MM.1S (cell line): Measurements from ENCODE around the gene HSP90AB1.

Source experiments
- DNase-seq: peaks from one replicate; pipeline ENCODE4 v3.0.0-alpha.2; 2015
- H2AFZ ChIP-seq: fragments of 300-600 bp; sonication (generic); 2 replicates; pipeline ENCODE4 v1.6.0; 2016; ENCODE audit warnings: antibody characterized with exemption, low read length
- H3F3A ChIP-seq: fragments of 300-600 bp; sonication (generic); 2 replicates; pipeline ENCODE4 v1.6.1; 2016; ENCODE audit warnings: mild to moderate bottlenecking, antibody characterized with exemption, low read length, moderate library complexity, mixed read lengths; ENCODE audit not compliant: insufficient read depth
- H3K27ac ChIP-seq: fragments of 300-600 bp; sonication (generic); 2 replicates; pipeline ENCODE4 v1.5.1; 2016; ENCODE audit warnings: mild to moderate bottlenecking, low read length
- H3K27me3 ChIP-seq: fragments of 300-600 bp; sonication (generic); replicated peaks from 2 replicates; pipeline ENCODE4 v1.6.0; 2016; ENCODE audit warnings: low read length; ENCODE audit not compliant: insufficient read depth
- H3K36me3 ChIP-seq: fragments of 300-600 bp; sonication (generic); replicated peaks from 2 replicates; pipeline ENCODE4 v1.6.1; 2016; ENCODE audit warnings: mild to moderate bottlenecking, low read length, mixed read lengths; ENCODE audit not compliant: insufficient read depth
- H3K4me1 ChIP-seq: fragments of 300-600 bp; sonication (generic); 2 replicates; pipeline ENCODE4 v1.6.1; 2016; ENCODE audit warnings: low read length, mixed read lengths
- H3K4me2 ChIP-seq: fragments of 300-600 bp; sonication (generic); 2 replicates; pipeline ENCODE4 v1.6.0; 2016; ENCODE audit warnings: low read depth, low read length
- H3K4me3 ChIP-seq: fragments of 300-600 bp; sonication (generic); 2 replicates; pipeline ENCODE4 v1.5.1; 2016; ENCODE audit warnings: low read length, mixed read lengths
- H3K79me2 ChIP-seq: fragments of 300-600 bp; sonication (generic); 2 replicates; pipeline ENCODE4 v1.6.1; 2016; ENCODE audit warnings: mixed run types, low read length, mixed read lengths
- H3K9ac ChIP-seq: fragments of 300-600 bp; sonication (generic); 2 replicates; pipeline ENCODE4 v1.6.1; 2016; ENCODE audit warnings: low read length, mixed read lengths
- H3K9me2 ChIP-seq: fragments of 300-600 bp; sonication (generic); replicated peaks from 2 replicates; pipeline ENCODE4 v1.6.1; 2016; ENCODE audit warnings: mild to moderate bottlenecking, low read length, mixed read lengths; ENCODE audit not compliant: insufficient read depth
- H3K9me3 ChIP-seq: fragments of 300-600 bp; sonication (generic); replicated peaks from 2 replicates; pipeline ENCODE4 v1.6.1; 2016; ENCODE audit warnings: mild to moderate bottlenecking, low read length, mixed read lengths; ENCODE audit not compliant: insufficient read depth
- H4K20me1 ChIP-seq: fragments of 300-600 bp; sonication (generic); 2 replicates; pipeline ENCODE4 v1.6.1; 2016; ENCODE audit warnings: mild to moderate bottlenecking, low read length, moderate library complexity, mixed read lengths; ENCODE audit not compliant: insufficient read depth
- CTCF ChIP-seq: fragments of 300-600 bp; sonication (generic); IDR thresholded peaks from 2 replicates; pipeline ENCODE4 v1.5.1; 2016; ENCODE audit warnings: antibody characterized with exemption, low read length, mixed read lengths
- EZH2 ChIP-seq: fragments of 300-600 bp; sonication (generic); optimal IDR thresholded peaks from 2 replicates; pipeline ENCODE3; 2017; ENCODE audit warnings: low read depth, mild to moderate bottlenecking, antibody characterized with exemption, low read length, mixed read lengths
- EZH2phosphoT487 ChIP-seq: fragments of 300-600 bp; sonication (generic); IDR thresholded peaks from 2 replicates; pipeline ENCODE4 v1.6.1; 2018; ENCODE audit warnings: antibody characterized with exemption, low read length

HSP90AB1 gene

DNA sequence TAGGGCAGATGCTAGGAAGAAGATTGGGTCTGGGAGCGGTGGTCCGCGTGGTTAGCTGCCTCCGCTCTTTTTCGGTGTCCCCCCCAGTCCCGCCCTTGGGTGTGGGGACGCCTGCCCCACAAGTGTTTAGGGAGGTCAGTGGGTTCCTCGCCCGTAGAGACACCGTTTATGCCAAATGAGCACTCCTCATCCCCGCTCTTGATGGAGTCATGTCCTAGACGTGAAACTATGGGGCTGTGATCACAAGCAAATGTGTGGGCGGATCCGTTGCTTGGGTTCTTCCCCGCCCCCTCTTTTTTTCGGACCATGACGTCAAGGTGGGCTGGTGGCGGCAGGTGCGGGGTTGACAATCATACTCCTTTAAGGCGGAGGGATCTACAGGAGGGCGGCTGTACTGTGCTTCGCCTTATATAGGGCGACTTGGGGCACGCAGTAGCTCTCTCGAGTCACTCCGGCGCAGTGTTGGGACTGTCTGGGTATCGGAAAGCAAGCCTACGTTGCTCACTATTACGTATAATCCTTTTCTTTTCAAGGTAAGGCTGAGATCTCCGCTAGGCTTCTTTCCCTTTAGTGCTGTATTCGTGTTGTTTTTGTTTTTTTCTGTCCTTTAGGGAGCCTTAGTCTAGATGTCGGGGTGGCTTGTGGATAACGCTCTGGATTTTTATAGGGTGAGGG, at the start of gene HSP90AB1:
TSS of gene HSP90AB1 (plus strand) at position 439 of the 675 bp plus-strand sequence. CDS start 1,529 bp downstream, outside the sequence.
- H3K27ac ChIP-seq, result peak within 1 kb of the TSS; percentile 85
- H3K4me3 ChIP-seq, result peak within 1 kb of the TSS; percentile 99
- no peaks in the 10 kb centered on the region for H3K9me3 ChIP-seq
- no peak for TF ChIP-seq EZH2phosphoT487
- no peak for TF ChIP-seq EZH2
- TF ChIP-seq CTCF, result no peak
- no peaks in the 10 kb centered on the region for H3K27me3 ChIP-seq
- peak within 1 kb of the TSS; percentile 93 for H3K4me2 ChIP-seq
- peak within 1 kb of the TSS; percentile 91 for H2AFZ ChIP-seq
- H3K36me3 ChIP-seq, result peaks cover 14% of the 10 kb centered on the region
- peak within 1 kb of the TSS; percentile 99 for H3K9ac ChIP-seq
- peaks cover 56% of the 10 kb centered on the region for H3K79me2 ChIP-seq
- peaks cover 28% of the 10 kb centered on the region for H3K4me1 ChIP-seq
- H4K20me1 ChIP-seq, result peaks cover 44% of the 10 kb centered on the region
- DNase-seq, result peak; percentile 98
- H3F3A ChIP-seq, result peaks cover 53% of the 10 kb centered on the region
- H3K9me2 ChIP-seq, result no peaks in the 10 kb centered on the region

DNA sequence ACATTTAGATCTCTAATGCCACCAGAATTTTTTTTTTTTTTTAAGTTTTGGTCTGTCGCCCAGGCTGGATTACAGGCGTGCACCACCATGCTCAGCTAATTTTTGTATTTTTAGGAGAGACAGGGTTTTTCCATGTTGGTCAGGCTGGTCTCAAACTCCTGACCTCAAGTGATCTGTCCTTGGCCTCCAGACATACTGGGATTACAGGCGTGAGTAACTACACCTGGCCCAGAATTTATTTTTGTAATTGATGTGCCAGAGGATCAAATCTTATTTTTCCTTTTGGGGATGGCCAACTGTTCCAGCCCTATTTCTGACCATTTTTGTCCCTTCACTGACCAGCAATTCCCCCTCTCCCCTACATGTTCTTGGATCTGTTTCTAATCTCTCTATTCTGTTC, 48.2 kb upstream of the HSP90AB1 start:
- no peak overlapping the region for H3K4me3 ChIP-seq
- no peaks in the 10 kb centered on the region for H3K9me2 ChIP-seq
- DNase-seq, result no peak
- H3K27ac ChIP-seq, result no peak overlapping the region
- H3K36me3 ChIP-seq, result no peaks in the 10 kb centered on the region
- H4K20me1 ChIP-seq, result no peaks in the 10 kb centered on the region
- no peak overlapping the region for H2AFZ ChIP-seq
- no peak overlapping the region for H3K4me2 ChIP-seq
- H3K4me1 ChIP-seq, result no peaks in the 10 kb centered on the region
- no peaks in the 10 kb centered on the region for H3F3A ChIP-seq
- H3K27me3 ChIP-seq, result no peaks in the 10 kb centered on the region
- H3K9me3 ChIP-seq, result no peaks in the 10 kb centered on the region
- TF ChIP-seq EZH2 (no peak), EZH2phosphoT487 (no peak), CTCF (no peak)
- H3K79me2 ChIP-seq, result no peaks in the 10 kb centered on the region
- no peak overlapping the region for H3K9ac ChIP-seq

GRCh38 chr6:44199883-44200282, 47.0 kb upstream of the HSP90AB1 start:
- no peaks in the 10 kb centered on the region for H3K4me1 ChIP-seq
- no peak overlapping the region for H3K27ac ChIP-seq
- H3K27me3 ChIP-seq, result no peaks in the 10 kb centered on the region
- no peak overlapping the region for H3K4me3 ChIP-seq
- no peaks in the 10 kb centered on the region for H3K9me2 ChIP-seq
- no peaks in the 10 kb centered on the region for H3K79me2 ChIP-seq
- H3K9me3 ChIP-seq, result no peaks in the 10 kb centered on the region
- no peak for DNase-seq
- no peak overlapping the region for H2AFZ ChIP-seq
- no peaks in the 10 kb centered on the region for H3K36me3 ChIP-seq
- no peaks in the 10 kb centered on the region for H4K20me1 ChIP-seq
- H3F3A ChIP-seq, result no peaks in the 10 kb centered on the region
- no peak overlapping the region for H3K4me2 ChIP-seq
- no peak overlapping the region for H3K9ac ChIP-seq
- TF ChIP-seq CTCF (no peak), EZH2 (no peak)
